Measurements from ENCODE around the gene C1GALT1. TPM values are rescaled to one million over a fixed set of nuclear protein-coding genes. Genes with fewer than 3 reads are reported as not detected.

C1GALT1 gene
- total and polyA plus RNA-seq, 2 donors (not counting 1 experiment from before 2014, with no cell fraction given): 12.4 to 66.8 TPM

- Histone ChIP-seq H3K9me3 (ENCODE audit: control extremely low read depth in 1 of 3, control insufficient read depth in 2 of 3, insufficient read depth in 1 of 3, low read length in 2 of 3) (no peaks in the 10 kb centered on the region), H3K27ac (ENCODE audit: low read length in 2 of 2) (peak overlapping the region in 1 of 2 donors; percentile 93), H4K20me1 (ENCODE audit: control insufficient read depth, insufficient read depth, low read length, poor library complexity, severe bottlenecking) (peaks cover 31% of the 10 kb centered on the region), H2AFZ (ENCODE audit: insufficient read depth, low read depth, low read length, poor library complexity, severe bottlenecking) (no peak overlapping the region), H3K4me2 (replicated peaks; ENCODE audit: low read depth, low read length, poor library complexity, severe bottlenecking) (peak overlapping the region; percentile 77), H3K9ac (ENCODE audit: low read length) (peak overlapping the region; percentile 95), H3K4me3 (ENCODE audit: control extremely low read depth in 1 of 5, extremely low read depth in 1 of 5, insufficient read depth in 1 of 5, low read depth in 2 of 5, low read length in 4 of 5) (peak overlapping the region; percentile 85 to 91 (median 89)), H3K4me1 (ENCODE audit: control insufficient read depth in 2 of 2, insufficient read depth in 2 of 2, low read length in 2 of 2) (peaks cover 29 to 49% of the 10 kb centered on the region in 2 donors), H3K36me3 (replicated peaks in 1 of 2; ENCODE audit: control extremely low read depth in 1 of 2, control insufficient read depth in 1 of 2, extremely low read depth in 1 of 2, insufficient read depth in 2 of 2, low read length in 1 of 2) (peaks cover 0 to 14% of the 10 kb centered on the region in 2 experiments), H3K79me2 (ENCODE audit: control insufficient read depth, insufficient read depth, low read length) (peaks cover 75% of the 10 kb centered on the region), H3K27me3 (replicated peaks in 1 of 4; ENCODE audit: control extremely low read depth in 1 of 4, control insufficient read depth in 3 of 4, insufficient read depth in 4 of 4, low read length in 3 of 4) (no peaks in the 10 kb centered on the region)
- ChIA-PET CTCF (interaction anchor here (0.7 to 6.5 kb wide), 6 partner anchors 18 to 385 kb away, joined by 3 to 94 read pairs (median 4); no protein-coding TSS in a partner anchor), POLR2A (no interaction called here)
- Mint-ChIP-seq H3K4me3 (peak overlapping the region; percentile 97), H3K27me3 (no peaks in the 10 kb centered on the region), H3K27ac (peak overlapping the region; percentile 70), H3K9me3 (ENCODE audit: insufficient read depth) (no peaks in the 10 kb centered on the region), H3K4me1 (peaks cover 34% of the 10 kb centered on the region)
- TF ChIP-seq EZH2 (IDR thresholded peaks at IDR 0.05; ENCODE audit: borderline replicate concordance, insufficient read depth, low read depth, low read length, poor library complexity, severe bottlenecking) (no peak), CTCF (IDR thresholded peaks at IDR 0.05) (no peak)
- DNase-seq (no peak), ATAC-seq (ENCODE audit: low read depth) (no peak)
- intact Hi-C loops (cut with micrococcal nuclease): loop anchor here (2.0 to 5.0 kb wide), 5 partner anchors 67 to 783 kb away; partner anchors contain the start of gene GLCCI1
- 77% methylated on average over 2 of the region's 4 CpGs for WGBS (ENCODE audit: insufficient coverage)
These were observed 1.6 kb downstream of the C1GALT1 start for GRCh38 chr7:7183838-7184463.

GRCh38 chr7:7185371-7185989 lies 3.1 kb downstream of the C1GALT1 start:
- POLR2A ChIA-PET: no interaction called here
- H3K9me3 Mint-ChIP-seq (ENCODE audit: insufficient read depth): no peaks in the 10 kb centered on the region

More at GRCh38 chr7:7185371-7185989, 3.1 kb downstream of the C1GALT1 start:
- intact Hi-C loops (cut with micrococcal nuclease): loop anchor here (1.0 kb wide), 1 partner anchor 9 kb away; no protein-coding TSS in a partner anchor
- DNase-seq (no peak), ATAC-seq (ENCODE audit: low read depth) (no peak)
- Mint-ChIP-seq H3K4me3 (no peak overlapping the region), H3K27ac (no peak overlapping the region), H3K4me1 (peaks cover 44% of the 10 kb centered on the region), H3K27me3 (no peaks in the 10 kb centered on the region)
- Histone ChIP-seq H3K36me3 (replicated peaks in 1 of 2; ENCODE audit: control extremely low read depth in 1 of 2, control insufficient read depth in 1 of 2, extremely low read depth in 1 of 2, insufficient read depth in 2 of 2, low read length in 1 of 2) (peaks cover 0 to 14% of the 10 kb centered on the region in 2 experiments), H3K4me3 (ENCODE audit: control extremely low read depth in 1 of 5, extremely low read depth in 1 of 5, insufficient read depth in 1 of 5, low read depth in 2 of 5, low read length in 4 of 5) (no peak overlapping the region), H2AFZ (ENCODE audit: insufficient read depth, low read depth, low read length, poor library complexity, severe bottlenecking) (no peak overlapping the region), H3K4me2 (replicated peaks; ENCODE audit: low read depth, low read length, poor library complexity, severe bottlenecking) (peak overlapping the region; percentile 77), H3K27me3 (replicated peaks in 1 of 4; ENCODE audit: control extremely low read depth in 1 of 4, control insufficient read depth in 3 of 4, insufficient read depth in 4 of 4, low read length in 3 of 4) (no peaks in the 10 kb centered on the region), H3K27ac (ENCODE audit: low read length in 2 of 2) (no peak overlapping the region), H3K4me1 (ENCODE audit: control insufficient read depth in 2 of 2, insufficient read depth in 2 of 2, low read length in 2 of 2) (peaks cover 29 to 49% of the 10 kb centered on the region in 2 donors), H4K20me1 (ENCODE audit: control insufficient read depth, insufficient read depth, low read length, poor library complexity, severe bottlenecking) (peaks cover 31% of the 10 kb centered on the region), H3K79me2 (ENCODE audit: control insufficient read depth, insufficient read depth, low read length) (peaks cover 78% of the 10 kb centered on the region), H3K9ac (ENCODE audit: low read length) (no peak overlapping the region), H3K9me3 (ENCODE audit: control extremely low read depth in 1 of 3, control insufficient read depth in 2 of 3, insufficient read depth in 1 of 3, low read length in 2 of 3) (no peaks in the 10 kb centered on the region)
- WGBS (ENCODE audit: insufficient coverage): 100% methylated on average over 4 of the region's 7 CpGs
- TF ChIP-seq CTCF (IDR thresholded peaks at IDR 0.05): no peak
- no peak for TF ChIP-seq EZH2 (IDR thresholded peaks at IDR 0.05; ENCODE audit: borderline replicate concordance, insufficient read depth, low read depth, low read length, poor library complexity, severe bottlenecking)
- CTCF ChIA-PET: interaction anchor here (0.6 to 6.5 kb wide), 7 partner anchors 10 to 239 kb away, joined by 3 to 94 read pairs (median 3); no protein-coding TSS in a partner anchor
